ENCODE measurements around the gene TSC22D1. TPM values are rescaled to one million over a fixed set of nuclear protein-coding genes. Genes with fewer than 3 reads are reported as not detected.
"Not testable (repeated sequence)": the region's sequence is repeated elsewhere in the genome, so short reads cannot be mapped to it uniquely, and the experiment has no call there.

Gene TSC22D1
- total RNA-seq, 3 donors from 2014 or later, result 74.2 to 235 (median 232) TPM

DNA sequence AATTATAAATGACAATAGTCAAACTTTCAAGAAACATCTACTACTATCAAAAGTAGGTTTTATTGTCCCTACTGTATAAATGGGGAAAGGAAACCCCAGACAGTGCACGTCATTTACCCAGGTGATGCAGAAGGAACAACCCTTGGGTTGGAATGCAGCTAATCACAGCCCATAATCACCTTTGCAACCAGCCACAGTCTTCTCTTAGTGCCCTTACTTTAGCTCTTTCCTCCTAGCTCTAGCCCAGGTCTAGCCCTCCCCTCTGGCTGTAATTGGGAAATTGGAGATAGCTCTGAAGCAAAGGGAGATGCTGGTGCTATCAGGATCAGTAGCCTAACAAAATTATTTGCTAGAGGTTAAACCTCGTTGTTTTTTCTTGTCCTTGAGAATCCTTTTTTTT is 25.5 kb upstream of the TSC22D1 start:
- Histone ChIP-seq H3K4me1 (no peaks in the 10 kb centered on the region), H3K9me3 (no peaks in the 10 kb centered on the region), H3K4me3 (no peak overlapping the region), H3K27ac (no peak overlapping the region), H3K27me3 (no peaks in the 10 kb centered on the region), H3K36me3 (no peaks in the 10 kb centered on the region)
- no peak for DNase-seq (ENCODE audit: low spot score in 2 of 2)
- TF ChIP-seq POLR2A (IDR thresholded peaks at IDR 0.05), result no peak
- no peak for TF ChIP-seq POLR2AphosphoS5 (IDR thresholded peaks at IDR 0.05)
- TF ChIP-seq, protein P1, sequence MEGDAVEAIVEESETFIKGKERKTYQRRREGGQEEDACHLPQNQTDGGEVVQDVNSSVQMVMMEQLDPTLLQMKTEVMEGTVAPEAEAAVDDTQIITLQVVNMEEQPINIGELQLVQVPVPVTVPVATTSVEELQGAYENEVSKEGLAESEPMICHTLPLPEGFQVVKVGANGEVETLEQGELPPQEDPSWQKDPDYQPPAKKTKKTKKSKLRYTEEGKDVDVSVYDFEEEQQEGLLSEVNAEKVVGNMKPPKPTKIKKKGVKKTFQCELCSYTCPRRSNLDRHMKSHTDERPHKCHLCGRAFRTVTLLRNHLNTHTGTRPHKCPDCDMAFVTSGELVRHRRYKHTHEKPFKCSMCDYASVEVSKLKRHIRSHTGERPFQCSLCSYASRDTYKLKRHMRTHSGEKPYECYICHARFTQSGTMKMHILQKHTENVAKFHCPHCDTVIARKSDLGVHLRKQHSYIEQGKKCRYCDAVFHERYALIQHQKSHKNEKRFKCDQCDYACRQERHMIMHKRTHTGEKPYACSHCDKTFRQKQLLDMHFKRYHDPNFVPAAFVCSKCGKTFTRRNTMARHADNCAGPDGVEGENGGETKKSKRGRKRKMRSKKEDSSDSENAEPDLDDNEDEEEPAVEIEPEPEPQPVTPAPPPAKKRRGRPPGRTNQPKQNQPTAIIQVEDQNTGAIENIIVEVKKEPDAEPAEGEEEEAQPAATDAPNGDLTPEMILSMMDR (IDR thresholded peaks at IDR 0.05), result no peak
- intact Hi-C loops (cut with DNase I; ENCODE audit: low total_unique reads), result no loop called here

DNA sequence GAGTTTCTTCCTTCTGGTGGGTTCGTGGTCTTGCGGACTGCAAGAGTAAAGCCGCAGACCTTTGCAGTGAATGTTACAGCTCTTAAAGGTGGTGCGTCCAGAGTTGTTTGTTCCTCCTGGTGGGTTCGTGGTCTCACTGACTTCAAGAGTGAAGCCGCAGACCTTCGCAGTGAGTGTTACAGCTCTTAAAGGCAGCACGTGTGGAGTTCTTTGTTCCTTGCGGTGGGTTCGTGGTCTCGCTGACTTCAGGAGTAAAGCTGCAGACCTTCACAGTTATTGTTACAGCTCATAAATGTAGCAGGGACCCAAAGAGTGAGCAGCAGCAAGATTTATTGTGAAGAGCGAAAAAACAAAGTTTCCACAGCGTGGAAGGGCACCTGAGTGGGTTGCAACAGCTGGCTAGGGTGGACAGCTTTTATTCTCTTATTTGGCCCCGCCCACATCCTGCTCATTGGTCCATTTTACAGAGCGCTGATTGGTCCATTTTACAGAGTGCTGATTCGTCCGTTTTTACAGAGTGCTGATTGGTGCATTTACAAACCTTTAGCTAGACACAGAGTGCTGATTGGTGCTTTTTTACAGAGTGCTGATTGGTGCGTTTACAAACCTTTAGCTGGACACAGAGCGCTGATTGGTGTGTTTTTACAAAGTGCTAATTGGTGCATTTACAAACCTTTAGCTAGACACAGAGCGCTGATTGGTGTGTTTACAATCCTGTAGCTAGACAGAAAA is 17.9 kb upstream of the TSC22D1 start:
- H3K4me1 ChIP-seq; intact Hi-C loops (cut with DNase I; ENCODE audit: low total_unique reads); DNase-seq (ENCODE audit: low spot score in 2 of 2); H3K27ac ChIP-seq; H3K4me3 ChIP-seq; H3K9me3 ChIP-seq; H3K27me3 ChIP-seq; H3K36me3 ChIP-seq: not testable (repeated sequence)

DNA sequence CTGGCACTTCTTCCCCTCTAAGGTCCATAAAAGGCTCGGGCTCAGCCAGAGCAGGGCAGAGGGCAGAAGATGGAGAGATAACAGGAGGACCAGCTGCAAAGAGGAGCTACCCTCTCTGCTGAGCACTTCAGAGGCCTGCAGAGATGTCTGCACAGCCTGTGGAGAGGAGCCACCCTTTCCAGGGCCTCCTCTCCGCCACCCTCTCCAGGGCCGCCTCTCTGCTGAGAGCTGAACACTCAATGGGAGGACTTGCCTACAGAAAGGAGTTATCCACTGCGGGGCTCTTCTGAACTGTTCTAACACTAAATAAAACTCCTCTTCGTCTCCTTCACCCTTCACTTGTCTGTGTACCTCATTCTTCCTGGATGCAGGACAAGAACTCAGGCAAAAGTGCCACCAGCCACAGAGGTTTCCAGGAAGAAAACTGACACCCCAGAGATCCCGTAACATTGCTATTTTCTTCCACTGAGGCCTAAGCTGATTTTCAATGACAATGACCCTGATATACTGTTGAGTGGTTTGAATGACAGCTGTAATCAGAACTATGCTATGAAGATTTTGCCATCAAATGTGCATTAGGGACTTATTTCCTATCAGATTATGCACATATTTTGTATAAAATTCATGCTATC is 16.2 kb upstream of the TSC22D1 start:
- Histone ChIP-seq H3K9me3 (no peaks in the 10 kb centered on the region), H3K4me1 (no peaks in the 10 kb centered on the region), H3K27me3 (no peaks in the 10 kb centered on the region), H3K4me3 (no peak overlapping the region), H3K27ac (no peak overlapping the region), H3K36me3 (no peaks in the 10 kb centered on the region)
- TF ChIP-seq, protein P1 (IDR thresholded peaks at IDR 0.05), result no peak
- TF ChIP-seq POLR2A (IDR thresholded peaks at IDR 0.05) (no peak), POLR2AphosphoS5 (IDR thresholded peaks at IDR 0.05) (no peak)
- intact Hi-C loops (cut with DNase I; ENCODE audit: low total_unique reads), result no loop called here
- DNase-seq (ENCODE audit: low spot score in 2 of 2), result no peak

DNA sequence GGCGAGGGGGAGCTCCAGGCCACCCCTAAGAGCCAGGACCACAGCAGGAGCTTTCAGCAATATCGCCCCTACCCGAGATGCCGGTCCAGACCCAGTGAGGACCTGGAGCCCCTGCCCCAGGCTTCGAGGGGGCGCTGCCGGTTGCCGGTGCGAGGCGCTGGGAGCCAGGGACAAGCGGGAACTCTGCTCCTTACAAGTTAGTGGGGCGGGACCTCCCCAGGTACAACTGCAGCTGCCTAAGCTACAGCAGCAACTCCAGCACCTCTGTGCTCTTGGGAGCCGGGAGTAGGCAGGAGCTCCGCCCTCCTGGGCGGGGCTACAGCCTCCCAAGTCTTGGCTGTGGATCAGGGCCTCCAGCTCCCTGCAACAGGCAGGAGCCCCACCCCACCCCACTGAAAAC is 15.2 kb upstream of the TSC22D1 start:
- H3K4me1 ChIP-seq, result no peaks in the 10 kb centered on the region
- no peaks in the 10 kb centered on the region for H3K9me3 ChIP-seq
- no peaks in the 10 kb centered on the region for H3K27me3 ChIP-seq
- intact Hi-C loops (cut with DNase I; ENCODE audit: low total_unique reads), result no loop called here
- no peaks in the 10 kb centered on the region for H3K36me3 ChIP-seq
- H3K27ac ChIP-seq, result no peak overlapping the region
- DNase-seq (ENCODE audit: low spot score in 2 of 2), result no peak
- peak overlapping the region in 1 of 3 donors; percentile 4 for H3K4me3 ChIP-seq
- no peak for TF ChIP-seq POLR2AphosphoS5 (IDR thresholded peaks at IDR 0.05)

DNA sequence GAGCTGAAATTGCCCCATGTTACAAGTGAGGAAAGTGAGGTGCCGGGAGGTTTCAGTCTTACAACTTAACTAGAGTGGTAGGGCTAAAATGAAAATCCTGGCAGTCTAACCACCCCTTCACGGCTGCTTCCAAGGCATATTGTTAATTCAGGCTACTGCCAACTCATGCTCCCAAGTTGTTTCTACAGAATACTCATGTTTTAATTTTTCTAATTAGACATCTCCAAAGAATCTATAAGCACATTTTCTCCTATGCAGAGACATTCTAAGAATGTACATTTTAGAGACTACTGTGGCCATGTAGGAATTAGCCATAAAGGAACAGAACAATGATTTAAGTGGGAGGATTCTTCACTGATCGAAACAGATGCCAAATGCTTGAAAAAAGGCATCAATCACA is 7.0 kb upstream of the TSC22D1 start:
- no peak for TF ChIP-seq POLR2AphosphoS5 (IDR thresholded peaks at IDR 0.05)
- TF ChIP-seq, protein P1 (IDR thresholded peaks at IDR 0.05), result no peak
- no peak for TF ChIP-seq POLR2A (IDR thresholded peaks at IDR 0.05)
- DNase-seq (ENCODE audit: low spot score in 2 of 2), result no peak
- no peak overlapping the region for H3K27ac ChIP-seq
- H3K9me3 ChIP-seq, result no peaks in the 10 kb centered on the region
- intact Hi-C loops (cut with DNase I; ENCODE audit: low total_unique reads), result no loop called here
- H3K4me1 ChIP-seq, result no peaks in the 10 kb centered on the region
- no peaks in the 10 kb centered on the region for H3K27me3 ChIP-seq
- no peaks in the 10 kb centered on the region for H3K36me3 ChIP-seq
- no peak overlapping the region for H3K4me3 ChIP-seq

DNA sequence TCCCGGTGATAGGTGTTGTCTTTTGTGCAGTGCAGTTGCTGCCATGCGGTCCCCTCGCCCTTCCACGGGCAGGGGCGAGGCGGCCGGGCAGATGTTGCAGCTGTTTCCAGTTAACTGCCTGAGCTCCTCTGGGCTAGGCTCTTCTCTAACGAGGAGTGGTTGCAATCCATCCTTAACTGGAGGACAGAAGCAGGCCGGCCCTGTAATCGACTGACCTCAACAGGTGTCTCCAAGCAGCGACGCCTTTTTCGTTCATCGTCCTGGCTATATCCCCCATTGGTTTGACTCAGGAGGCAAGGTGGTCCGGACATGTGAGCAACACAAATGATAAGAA is 1.9 kb upstream of the TSC22D1 start:
- Histone ChIP-seq H3K9me3 (no peaks in the 10 kb centered on the region), H3K36me3 (no peaks in the 10 kb centered on the region), H3K27ac (peak overlapping the region; percentile 97 to 99), H3K4me1 (no peaks in the 10 kb centered on the region), H3K4me3 (peak overlapping the region; percentile 86 to 95 (median 89)), H3K27me3 (no peaks in the 10 kb centered on the region)
- DNase-seq (ENCODE audit: low spot score in 2 of 2), result no peak
- intact Hi-C loops (cut with DNase I; ENCODE audit: low total_unique reads), result no loop called here
- TF ChIP-seq, protein P1 (IDR thresholded peaks at IDR 0.05), result no peak
- TF ChIP-seq POLR2A (IDR thresholded peaks at IDR 0.05) (no peak), POLR2AphosphoS5 (IDR thresholded peaks at IDR 0.05) (no peak)
